PFSK-1 (cell line): Measurements from ENCODE around the gene GAMT.

Experiments
- FOXP2 ChIP-seq: optimal IDR thresholded peaks from 2 replicates; pipeline ENCODE3; 2011; ENCODE audit warnings: borderline replicate concordance, control low read depth, inconsistent platforms; ENCODE audit not compliant: insufficient read depth; ENCODE audit errors: extremely low read length, extremely low read depth
- POLR2AphosphoS5 ChIP-seq: IDR thresholded peaks from 2 replicates; pipeline ENCODE4 v1.6.1; 2012; ENCODE audit warnings: low read depth, mild to moderate bottlenecking, control low read depth, low read length, moderate library complexity
- REST ChIP-seq, 2 experiments: IDR thresholded peaks; 2 replicates each; pipeline versions ENCODE4 v1.6.1 to v1.8.0; 2011 to 2012; ENCODE audit warnings: low read depth in 2 of 2, low read length in 2 of 2, control low read depth in 1 of 2, inconsistent platforms in 1 of 2, mild to moderate bottlenecking in 1 of 2, moderate library complexity in 1 of 2; ENCODE audit not compliant: insufficient read depth in 1 of 2
- SIN3A ChIP-seq: IDR thresholded peaks from 2 replicates; pipeline ENCODE4 v1.6.1; 2012; ENCODE audit warnings: mild to moderate bottlenecking, low read length, moderate library complexity, borderline replicate concordance; ENCODE audit not compliant: insufficient read depth
- TAF1 ChIP-seq: IDR thresholded peaks from 2 replicates; pipeline ENCODE4 v1.6.1; 2012; ENCODE audit warnings: low read length, control low read depth, borderline replicate concordance; ENCODE audit not compliant: insufficient read depth

- TF ChIP-seq POLR2AphosphoS5 (no peak), REST (IDR thresholded peaks at IDR 0.05; ENCODE audit: insufficient read depth in 1 of 2, low read depth in 2 of 2, low read length in 2 of 2) (no peak), SIN3A (no peak), TAF1 (no peak), FOXP2 (no peak)
Measured at GRCh38 chr19:1447504-1447903, 46.2 kb upstream of the GAMT start.
